ENCODE measurements around the gene PRR27. TPM values are rescaled to one million over a fixed set of nuclear protein-coding genes. Genes with fewer than 3 reads are reported as not detected.
A peak's percentile ranks its signal among the peaks of the same experiment; 100 is the strongest.

The PRR27 gene
- total and polyA plus RNA-seq, 4 donors, result 0.05 to 0.06 TPM; not detected in 2

DNA sequence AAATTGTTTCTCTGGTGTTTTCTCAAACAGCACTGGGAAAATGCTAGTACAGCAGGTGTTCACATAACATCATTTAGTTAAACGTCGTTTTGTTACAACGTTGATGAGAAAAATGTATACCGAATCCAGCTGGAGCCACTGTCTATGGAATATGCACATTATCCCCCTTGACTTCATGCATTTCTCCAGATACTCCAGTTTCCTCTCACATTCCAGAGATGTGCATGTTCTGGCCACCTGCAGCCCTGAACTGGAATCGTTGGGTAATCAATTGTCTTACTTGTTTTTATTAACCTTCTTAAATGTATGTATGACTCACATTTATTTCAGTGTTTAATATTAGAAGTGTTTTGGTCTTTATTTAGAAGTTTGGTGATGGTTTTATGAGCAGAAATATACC is 23.1 kb downstream of the PRR27 start:
- Histone ChIP-seq H3K9me3 (ENCODE audit: control insufficient read depth, insufficient read depth, low read length) (no peaks in the 10 kb centered on the region), H3K27ac (ENCODE audit: low read depth, low read length) (no peak overlapping the region), H3K27me3 (ENCODE audit: control insufficient read depth, insufficient read depth, low read length) (no peaks in the 10 kb centered on the region), H3K4me1 (ENCODE audit: control insufficient read depth, insufficient read depth, low read length) (no peaks in the 10 kb centered on the region), H3K4me3 (ENCODE audit: low read depth, low read length) (no peak overlapping the region), H3K36me3 (ENCODE audit: control insufficient read depth, insufficient read depth, low read length) (no peaks in the 10 kb centered on the region)
- peak in 1 of 6 donors; percentile 14 for DNase-seq (ENCODE audit: low read depth in 4 of 6, low spot score in 6 of 6)
- 69% methylated on average over 4 of the region's 5 CpGs for WGBS (ENCODE audit: insufficient coverage)

DNA sequence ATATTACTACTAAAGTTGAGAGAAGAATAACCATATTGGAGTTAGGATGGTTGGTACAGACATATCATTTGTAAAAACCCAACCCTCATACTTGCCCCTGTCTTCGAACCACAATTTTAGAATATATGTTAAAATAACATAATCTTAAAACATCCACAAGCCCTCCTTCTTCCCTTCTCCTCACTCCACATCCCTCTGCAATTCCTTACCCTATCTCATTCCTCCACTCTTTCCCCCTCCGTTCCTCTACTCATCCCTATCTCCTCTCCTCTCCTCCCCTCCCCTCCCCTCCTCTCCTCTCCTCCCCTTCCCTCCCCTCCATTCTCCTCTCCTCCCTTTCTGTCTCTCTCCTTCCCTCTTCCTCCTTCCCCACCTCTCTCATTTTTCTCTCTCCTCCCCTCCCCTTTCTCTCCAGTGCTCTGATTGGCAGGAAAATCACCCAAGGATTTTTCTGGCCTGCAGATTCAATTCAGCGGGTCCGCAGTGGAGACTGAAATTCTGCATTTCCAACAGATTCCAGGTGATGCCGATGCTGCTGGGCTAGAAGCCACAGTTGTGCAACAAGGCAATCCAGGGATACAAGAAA is 24.1 kb downstream of the PRR27 start:
- Histone ChIP-seq H3K9me3 (ENCODE audit: control insufficient read depth, insufficient read depth, low read length) (no peaks in the 10 kb centered on the region), H3K4me3 (ENCODE audit: low read depth, low read length) (no peak overlapping the region), H3K36me3 (ENCODE audit: control insufficient read depth, insufficient read depth, low read length) (no peaks in the 10 kb centered on the region), H3K4me1 (ENCODE audit: control insufficient read depth, insufficient read depth, low read length) (no peaks in the 10 kb centered on the region), H3K27ac (ENCODE audit: low read depth, low read length) (no peak overlapping the region), H3K27me3 (ENCODE audit: control insufficient read depth, insufficient read depth, low read length) (no peaks in the 10 kb centered on the region)
- WGBS (ENCODE audit: insufficient coverage), result 79% methylated on average over 3 of the region's 5 CpGs
- no peak for DNase-seq (ENCODE audit: low read depth in 4 of 6, low spot score in 6 of 6)

DNA sequence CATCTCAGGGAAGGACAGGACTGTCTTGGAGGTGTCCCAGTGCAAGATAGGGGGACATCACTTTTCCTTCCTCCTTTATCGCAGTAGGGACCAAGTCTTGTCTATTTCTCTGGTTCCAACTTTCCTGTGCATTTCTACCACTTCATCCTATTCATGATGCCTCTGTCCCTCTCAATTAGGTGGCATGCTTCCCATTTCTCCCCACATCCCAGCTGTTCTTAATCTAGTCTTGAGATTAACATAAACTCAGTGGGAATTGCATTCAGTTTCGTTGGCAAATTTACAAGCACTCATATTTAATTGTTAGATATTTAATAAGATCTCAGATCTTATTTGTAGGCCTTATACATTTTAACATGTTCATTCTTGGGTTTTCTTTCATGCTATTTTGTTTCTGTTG is 25.8 kb downstream of the PRR27 start:
- no peak for DNase-seq (ENCODE audit: low read depth in 4 of 6, low spot score in 6 of 6)
- 100% methylated on average over 1 of the region's 2 CpGs for WGBS (ENCODE audit: insufficient coverage)
- no peak overlapping the region for H3K4me3 ChIP-seq (ENCODE audit: low read depth, low read length)
- H3K36me3 ChIP-seq (ENCODE audit: control insufficient read depth, insufficient read depth, low read length), result no peaks in the 10 kb centered on the region
- H3K4me1 ChIP-seq (ENCODE audit: control insufficient read depth, insufficient read depth, low read length), result no peaks in the 10 kb centered on the region
- H3K27me3 ChIP-seq (ENCODE audit: control insufficient read depth, insufficient read depth, low read length), result no peaks in the 10 kb centered on the region
- H3K27ac ChIP-seq (ENCODE audit: low read depth, low read length), result no peak overlapping the region
- H3K9me3 ChIP-seq (ENCODE audit: control insufficient read depth, insufficient read depth, low read length), result no peaks in the 10 kb centered on the region

DNA sequence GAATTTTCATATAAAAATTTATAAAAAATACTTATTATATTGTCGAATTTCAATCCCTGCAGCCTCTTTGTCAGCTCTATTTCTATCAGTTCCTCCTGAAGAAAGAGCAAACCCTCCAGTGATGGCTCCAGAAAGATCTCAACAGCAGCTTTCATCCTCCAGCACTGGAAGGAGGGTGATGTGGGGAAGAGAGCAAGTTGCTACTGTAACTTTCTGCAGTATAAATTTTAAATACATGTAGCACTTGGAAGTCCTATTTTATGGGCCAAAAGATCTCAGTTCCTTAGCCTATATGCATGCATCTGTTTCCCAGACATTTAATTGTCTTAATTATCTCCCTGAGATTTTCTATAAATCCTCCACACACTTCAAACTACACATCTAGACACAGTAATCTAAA is 27.8 kb downstream of the PRR27 start:
- no CpG with 5 or more reads among the region's 1 CpG for WGBS (ENCODE audit: insufficient coverage)
- no peaks in the 10 kb centered on the region for H3K27me3 ChIP-seq (ENCODE audit: control insufficient read depth, insufficient read depth, low read length)
- no peaks in the 10 kb centered on the region for H3K36me3 ChIP-seq (ENCODE audit: control insufficient read depth, insufficient read depth, low read length)
- no peaks in the 10 kb centered on the region for H3K9me3 ChIP-seq (ENCODE audit: control insufficient read depth, insufficient read depth, low read length)
- H3K4me3 ChIP-seq (ENCODE audit: low read depth, low read length), result no peak overlapping the region
- DNase-seq (ENCODE audit: low read depth in 4 of 6, low spot score in 6 of 6), result peak in 1 of 6 donors; percentile 20
- H3K4me1 ChIP-seq (ENCODE audit: control insufficient read depth, insufficient read depth, low read length), result no peaks in the 10 kb centered on the region
- no peak overlapping the region for H3K27ac ChIP-seq (ENCODE audit: low read depth, low read length)

DNA sequence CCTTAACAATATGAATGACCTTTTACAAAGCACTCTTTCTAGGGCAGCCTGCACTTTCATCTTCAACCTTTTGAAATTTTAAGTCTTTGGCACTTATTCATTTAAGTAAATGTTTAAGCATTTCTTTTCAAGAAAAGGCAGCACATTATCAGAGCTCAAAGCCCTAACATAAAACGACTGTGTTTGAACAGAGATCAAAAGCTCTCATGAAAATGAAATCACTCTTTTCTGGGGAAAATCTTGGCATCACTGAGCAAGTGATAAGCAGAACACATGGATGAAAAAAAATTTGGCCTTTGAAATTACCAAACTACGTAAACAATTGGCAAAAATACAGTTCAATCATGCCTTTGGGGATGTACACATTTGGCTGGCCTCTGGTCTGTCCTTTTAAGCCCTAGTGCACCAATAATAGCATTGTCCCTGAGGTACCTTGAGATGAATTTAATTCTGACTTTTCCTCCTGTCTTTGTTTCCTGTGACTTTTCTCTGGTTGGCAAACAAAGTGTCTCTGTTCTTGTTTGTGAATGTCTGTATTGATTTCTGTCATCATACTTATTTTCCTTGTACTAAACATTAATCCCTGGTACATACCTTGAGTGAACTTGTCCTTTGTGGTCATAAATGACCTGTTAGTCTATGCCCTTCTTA is 28.6 kb downstream of the PRR27 start:
- H3K9me3 ChIP-seq (ENCODE audit: control insufficient read depth, insufficient read depth, low read length), result no peaks in the 10 kb centered on the region
- no peak overlapping the region for H3K27ac ChIP-seq (ENCODE audit: low read depth, low read length)
- H3K27me3 ChIP-seq (ENCODE audit: control insufficient read depth, insufficient read depth, low read length), result no peaks in the 10 kb centered on the region
- no peaks in the 10 kb centered on the region for H3K4me1 ChIP-seq (ENCODE audit: control insufficient read depth, insufficient read depth, low read length)
- H3K4me3 ChIP-seq (ENCODE audit: low read depth, low read length), result no peak overlapping the region
- H3K36me3 ChIP-seq (ENCODE audit: control insufficient read depth, insufficient read depth, low read length), result no peaks in the 10 kb centered on the region
- DNase-seq (ENCODE audit: low read depth in 4 of 6, low spot score in 6 of 6), result peak in 1 of 6 donors; percentile 65
- 73% methylated on average over 1 of the region's 2 CpGs for WGBS (ENCODE audit: insufficient coverage)

DNA sequence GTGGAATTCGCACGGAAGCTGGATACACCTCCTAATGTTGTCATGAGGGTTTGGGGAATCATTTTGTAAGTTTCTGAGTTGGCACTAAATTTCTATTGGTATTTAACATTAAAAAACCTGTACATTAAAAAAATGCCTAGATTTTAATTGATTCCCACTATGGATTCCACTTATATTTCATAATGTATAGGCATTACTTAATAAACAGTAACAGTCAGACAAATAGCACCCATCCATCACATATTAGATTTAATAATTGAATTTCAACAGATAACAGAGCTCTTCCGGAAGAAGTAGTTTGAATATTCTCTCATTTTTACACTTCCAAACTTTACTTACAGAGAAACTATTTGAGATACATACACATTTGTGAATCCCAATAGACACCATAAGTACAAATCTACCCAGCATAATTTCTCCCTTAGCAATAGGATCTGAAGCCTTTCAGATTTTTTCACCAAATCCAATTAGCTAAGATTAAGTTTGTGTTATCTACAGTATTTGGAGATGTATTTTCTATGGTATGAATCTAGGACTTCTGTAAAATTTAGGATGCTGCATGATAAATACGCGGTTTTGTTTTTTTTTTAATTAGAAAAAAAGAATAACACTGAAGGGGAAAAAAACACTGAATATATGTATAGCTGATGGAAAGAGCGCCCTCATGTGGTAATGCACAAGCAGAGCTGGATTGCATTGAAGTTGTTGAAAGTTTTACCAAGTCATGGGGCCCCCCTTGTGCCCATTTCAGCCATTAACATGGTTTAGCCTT is 29.3 kb downstream of the PRR27 start:
- Histone ChIP-seq H3K27ac (ENCODE audit: low read depth, low read length) (no peak overlapping the region), H3K9me3 (ENCODE audit: control insufficient read depth, insufficient read depth, low read length) (no peaks in the 10 kb centered on the region), H3K4me3 (ENCODE audit: low read depth, low read length) (no peak overlapping the region), H3K4me1 (ENCODE audit: control insufficient read depth, insufficient read depth, low read length) (no peaks in the 10 kb centered on the region), H3K36me3 (ENCODE audit: control insufficient read depth, insufficient read depth, low read length) (no peaks in the 10 kb centered on the region), H3K27me3 (ENCODE audit: control insufficient read depth, insufficient read depth, low read length) (no peaks in the 10 kb centered on the region)
- 35% methylated on average over 5 of the region's 6 CpGs for WGBS (ENCODE audit: insufficient coverage)
- peak in 2 of 6 donors; percentile 14 to 18 for DNase-seq (ENCODE audit: low read depth in 4 of 6, low spot score in 6 of 6)

DNA sequence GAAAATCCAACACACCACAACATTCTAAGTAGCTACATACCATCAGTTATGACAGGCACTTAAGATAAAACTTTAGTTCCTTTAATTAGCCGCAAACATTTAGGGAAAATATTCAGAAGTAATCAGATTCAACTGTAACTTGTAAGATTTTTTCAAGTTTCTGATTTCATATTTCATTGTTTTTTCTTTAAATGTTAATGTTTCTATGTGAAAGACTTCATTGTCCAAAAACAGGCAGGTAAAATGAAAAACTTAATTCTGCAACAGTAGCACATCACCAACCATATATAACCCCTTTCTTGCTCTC is 29.9 kb downstream of the PRR27 start:
- no peaks in the 10 kb centered on the region for H3K27me3 ChIP-seq (ENCODE audit: control insufficient read depth, insufficient read depth, low read length)
- no peak overlapping the region for H3K27ac ChIP-seq (ENCODE audit: low read depth, low read length)
- WGBS (ENCODE audit: insufficient coverage), result no CpG with 5 or more reads among the region's 1 CpG
- H3K9me3 ChIP-seq (ENCODE audit: control insufficient read depth, insufficient read depth, low read length), result no peaks in the 10 kb centered on the region
- no peak overlapping the region for H3K4me3 ChIP-seq (ENCODE audit: low read depth, low read length)
- no peaks in the 10 kb centered on the region for H3K36me3 ChIP-seq (ENCODE audit: control insufficient read depth, insufficient read depth, low read length)
- DNase-seq (ENCODE audit: low read depth in 4 of 6, low spot score in 6 of 6), result no peak
- no peaks in the 10 kb centered on the region for H3K4me1 ChIP-seq (ENCODE audit: control insufficient read depth, insufficient read depth, low read length)

DNA sequence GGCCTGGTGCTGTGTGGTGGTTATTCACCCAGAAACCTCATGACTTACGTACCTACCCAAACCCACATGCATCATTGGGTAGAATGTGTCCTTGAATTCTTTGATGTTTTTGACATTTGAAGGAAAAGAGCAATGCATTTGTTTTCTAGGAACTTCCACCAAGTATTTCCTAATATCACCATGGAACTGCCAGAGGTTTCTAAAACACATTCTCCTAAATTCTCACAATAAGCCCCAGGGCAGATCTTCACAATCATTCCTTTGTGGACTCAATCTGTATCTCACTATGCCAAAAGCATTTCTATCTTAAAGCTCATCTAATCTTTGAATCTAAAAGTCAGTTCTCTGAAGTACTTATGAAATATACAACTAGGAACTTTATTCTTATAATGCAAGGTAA is 33.2 kb downstream of the PRR27 start:
- no CpG with 5 or more reads among the region's 1 CpG for WGBS (ENCODE audit: insufficient coverage)
- no peak for DNase-seq (ENCODE audit: low read depth in 4 of 6, low spot score in 6 of 6)
- Histone ChIP-seq H3K4me3 (ENCODE audit: low read depth, low read length) (no peak overlapping the region), H3K4me1 (ENCODE audit: control insufficient read depth, insufficient read depth, low read length) (no peaks in the 10 kb centered on the region), H3K27me3 (ENCODE audit: control insufficient read depth, insufficient read depth, low read length) (no peaks in the 10 kb centered on the region), H3K9me3 (ENCODE audit: control insufficient read depth, insufficient read depth, low read length) (no peaks in the 10 kb centered on the region), H3K36me3 (ENCODE audit: control insufficient read depth, insufficient read depth, low read length) (no peaks in the 10 kb centered on the region), H3K27ac (ENCODE audit: low read depth, low read length) (no peak overlapping the region)

DNA sequence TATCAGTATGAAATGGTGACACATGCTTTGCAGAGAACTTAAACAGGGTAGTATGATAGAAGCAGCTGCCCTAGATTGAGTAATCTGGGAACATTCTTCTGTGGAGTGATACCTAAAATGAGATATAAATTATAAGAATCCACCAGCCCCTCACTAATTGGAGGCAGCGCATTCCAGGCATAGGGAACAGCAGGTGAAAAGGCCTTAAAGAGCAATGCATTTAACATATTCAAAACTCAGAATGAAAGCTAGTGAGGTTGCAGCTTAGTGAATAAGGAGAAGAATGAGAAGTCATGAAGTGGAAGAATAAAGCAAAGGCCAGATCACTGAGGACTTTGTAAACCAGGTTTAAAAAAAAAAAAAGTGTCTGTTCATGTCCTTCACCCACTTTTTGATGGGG is 36.5 kb downstream of the PRR27 start:
- Histone ChIP-seq H3K27me3 (ENCODE audit: control insufficient read depth, insufficient read depth, low read length) (no peaks in the 10 kb centered on the region), H3K36me3 (ENCODE audit: control insufficient read depth, insufficient read depth, low read length) (no peaks in the 10 kb centered on the region), H3K27ac (ENCODE audit: low read depth, low read length) (no peak overlapping the region), H3K4me1 (ENCODE audit: control insufficient read depth, insufficient read depth, low read length) (no peaks in the 10 kb centered on the region), H3K4me3 (ENCODE audit: low read depth, low read length) (no peak overlapping the region), H3K9me3 (ENCODE audit: control insufficient read depth, insufficient read depth, low read length) (no peaks in the 10 kb centered on the region)
- WGBS (ENCODE audit: insufficient coverage), result no CpG with 5 or more reads among the region's 1 CpG
- no peak for DNase-seq (ENCODE audit: low read depth in 4 of 6, low spot score in 6 of 6)

DNA sequence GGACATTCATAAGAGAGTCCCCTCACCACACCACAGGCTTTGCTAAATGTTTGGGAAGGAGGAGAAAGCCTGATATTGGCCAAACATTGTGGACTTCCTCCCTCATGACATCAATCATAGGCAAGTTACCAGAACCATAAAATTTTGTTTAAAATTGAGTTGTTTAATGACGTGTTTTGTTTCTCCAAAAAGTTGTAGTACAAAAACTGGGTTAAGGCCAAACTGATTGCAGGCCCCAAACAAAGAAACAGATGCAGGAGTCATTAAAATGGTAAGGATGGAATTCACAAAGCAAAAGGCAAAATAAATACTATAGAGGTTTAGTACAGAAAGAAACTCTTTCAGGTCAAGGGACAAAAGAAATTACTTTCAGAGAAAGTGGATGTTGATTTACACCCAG is 37.6 kb downstream of the PRR27 start:
- no peaks in the 10 kb centered on the region for H3K4me1 ChIP-seq (ENCODE audit: control insufficient read depth, insufficient read depth, low read length)
- no peak overlapping the region for H3K4me3 ChIP-seq (ENCODE audit: low read depth, low read length)
- no peak for DNase-seq (ENCODE audit: low read depth in 4 of 6, low spot score in 6 of 6)
- H3K9me3 ChIP-seq (ENCODE audit: control insufficient read depth, insufficient read depth, low read length), result no peaks in the 10 kb centered on the region
- H3K27me3 ChIP-seq (ENCODE audit: control insufficient read depth, insufficient read depth, low read length), result no peaks in the 10 kb centered on the region
- no peak overlapping the region for H3K27ac ChIP-seq (ENCODE audit: low read depth, low read length)
- WGBS (ENCODE audit: insufficient coverage), result 67% methylated on average over 1 of the region's 1 CpG
- no peaks in the 10 kb centered on the region for H3K36me3 ChIP-seq (ENCODE audit: control insufficient read depth, insufficient read depth, low read length)

Data from spinal cord (tissue), 10 donors.